Brain microvascular endothelial cell (primary cell): Measurements from ENCODE around the gene UCKL1.

ENCODE experiments used
- DNase-seq: peaks from one replicate; pipeline ENCODE4 v3.0.0-alpha.2; 2020
- H3K27ac ChIP-seq: fragments of 250-450 bp; sonication (Bioruptor Pico); 2 replicates; pipeline ENCODE4 v1.5.1; 2020; ENCODE audit warnings: mild to moderate bottlenecking, moderate library complexity
- H3K27me3 ChIP-seq: fragments of 250-450 bp; sonication (Bioruptor Pico); replicated peaks from 2 replicates; pipeline ENCODE4 v1.5.1; 2020; ENCODE audit warnings: mild to moderate bottlenecking
- H3K36me3 ChIP-seq: fragments of 250-450 bp; sonication (Bioruptor Pico); replicated peaks from 2 replicates; pipeline ENCODE4 v1.5.1; 2020; ENCODE audit warnings: mild to moderate bottlenecking
- H3K4me3 ChIP-seq: 2 replicates; pipeline ENCODE4 v1.5.1; 2011; ENCODE audit warnings: low read depth, mild to moderate bottlenecking, control low read depth, low read length, moderate library complexity
- in situ Hi-C: cut with HindIII; loops from 2 replicates; pipeline ENCODE4 v1.10.0; 2017; ENCODE audit warnings: low sequenced_read_pairs, low pct_ligation_motif_present
- TF ChIP-seq, protein P1 (sequence below): IDR thresholded peaks from 2 replicates; pipeline ENCODE4 v1.5.1; 2011; ENCODE audit warnings: low read depth, mild to moderate bottlenecking, moderate library complexity, low read length, control low read depth, inconsistent platforms; ENCODE audit errors: missing control alignments

The UCKL1 gene

DNA sequence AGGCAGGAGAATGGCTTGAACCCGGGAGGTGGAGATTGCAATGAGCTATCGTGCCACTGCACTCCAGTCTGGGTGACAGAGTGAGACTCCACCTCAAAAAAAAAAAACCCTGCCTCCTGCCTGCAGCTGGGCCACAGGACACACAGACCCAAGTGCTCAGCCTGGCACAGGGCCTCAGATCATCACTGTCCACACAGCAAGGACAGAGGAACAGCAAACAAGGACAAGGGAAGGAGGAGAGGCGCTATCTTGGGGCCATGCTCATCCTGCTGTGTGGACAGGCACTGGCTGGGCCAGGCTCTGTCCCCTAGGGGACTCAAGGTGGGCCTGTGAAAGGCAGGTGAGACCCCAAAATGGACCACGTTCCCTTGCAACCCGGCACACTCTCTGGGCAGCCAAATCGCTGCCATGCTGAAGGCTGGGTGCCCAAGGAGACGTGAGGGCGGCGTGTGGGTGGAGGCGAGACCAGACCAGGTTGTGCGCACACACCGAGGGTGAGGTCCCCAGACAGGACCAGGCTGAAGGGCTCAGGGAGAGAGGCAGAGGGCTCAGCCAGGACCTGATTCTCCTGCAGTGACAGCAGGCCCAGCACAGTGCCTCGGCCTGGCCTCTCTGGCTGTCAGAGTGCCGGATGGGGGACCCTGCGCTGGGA is 9.1 kb downstream of the UCKL1 start:
- H3K36me3 ChIP-seq, result peaks cover 33% of the 10 kb centered on the region

DNA sequence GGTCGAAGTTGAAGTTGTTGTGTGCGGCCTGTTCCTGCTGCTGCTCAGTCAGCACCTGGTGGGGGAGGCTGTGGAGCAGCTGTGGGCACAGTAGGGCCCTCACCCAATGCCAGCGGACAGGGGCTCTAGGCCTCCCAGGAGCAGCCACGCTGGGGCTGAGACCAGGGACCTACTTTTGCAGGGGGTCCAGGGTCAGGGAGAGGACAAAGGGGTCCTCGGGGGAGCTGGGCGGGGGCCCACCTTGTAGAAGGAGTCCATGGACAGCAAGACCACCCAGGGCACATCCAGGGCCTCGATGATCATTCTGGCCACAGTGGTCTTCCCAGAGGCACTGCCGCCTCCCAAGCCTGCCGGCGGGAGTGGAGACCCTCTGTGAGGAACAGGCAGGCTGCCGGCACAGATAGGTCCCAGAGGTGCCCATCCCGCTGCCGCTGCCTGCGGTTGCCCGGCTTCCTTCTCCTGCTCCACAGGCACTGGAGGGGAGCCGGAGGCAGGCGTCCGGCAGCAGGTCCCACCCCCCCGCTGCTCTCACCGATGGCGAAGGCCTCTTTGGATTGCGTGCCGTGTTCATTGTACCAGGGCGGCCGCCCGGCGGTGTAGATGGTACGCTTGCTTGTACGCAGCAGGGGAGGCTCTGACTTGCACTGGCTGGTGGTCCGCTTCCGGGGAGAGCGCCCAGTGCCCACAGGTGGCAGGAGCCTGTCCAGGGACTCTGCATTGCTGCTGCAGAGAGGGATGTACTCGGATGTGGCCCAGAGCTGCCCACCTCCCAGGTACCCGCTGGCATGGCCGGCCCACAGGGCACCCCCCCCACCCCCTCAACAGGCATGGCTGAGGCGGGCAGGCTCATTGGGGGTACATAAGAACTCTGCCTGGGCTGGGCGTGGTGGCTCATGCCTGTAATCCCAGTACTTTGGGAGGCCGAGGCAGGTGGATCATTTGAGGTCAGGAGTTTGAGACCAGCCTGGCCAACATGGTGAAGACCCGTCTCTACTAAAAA is 10.0 kb downstream of the UCKL1 start:
- no peak overlapping the region for H3K27ac ChIP-seq
- TF ChIP-seq, protein P1, sequence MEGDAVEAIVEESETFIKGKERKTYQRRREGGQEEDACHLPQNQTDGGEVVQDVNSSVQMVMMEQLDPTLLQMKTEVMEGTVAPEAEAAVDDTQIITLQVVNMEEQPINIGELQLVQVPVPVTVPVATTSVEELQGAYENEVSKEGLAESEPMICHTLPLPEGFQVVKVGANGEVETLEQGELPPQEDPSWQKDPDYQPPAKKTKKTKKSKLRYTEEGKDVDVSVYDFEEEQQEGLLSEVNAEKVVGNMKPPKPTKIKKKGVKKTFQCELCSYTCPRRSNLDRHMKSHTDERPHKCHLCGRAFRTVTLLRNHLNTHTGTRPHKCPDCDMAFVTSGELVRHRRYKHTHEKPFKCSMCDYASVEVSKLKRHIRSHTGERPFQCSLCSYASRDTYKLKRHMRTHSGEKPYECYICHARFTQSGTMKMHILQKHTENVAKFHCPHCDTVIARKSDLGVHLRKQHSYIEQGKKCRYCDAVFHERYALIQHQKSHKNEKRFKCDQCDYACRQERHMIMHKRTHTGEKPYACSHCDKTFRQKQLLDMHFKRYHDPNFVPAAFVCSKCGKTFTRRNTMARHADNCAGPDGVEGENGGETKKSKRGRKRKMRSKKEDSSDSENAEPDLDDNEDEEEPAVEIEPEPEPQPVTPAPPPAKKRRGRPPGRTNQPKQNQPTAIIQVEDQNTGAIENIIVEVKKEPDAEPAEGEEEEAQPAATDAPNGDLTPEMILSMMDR, result no peak
- H3K27me3 ChIP-seq, result no peaks in the 10 kb centered on the region
- no peak for DNase-seq
- no peak overlapping the region for H3K4me3 ChIP-seq
- in situ Hi-C loops, result no loop called here
- peaks cover 33% of the 10 kb centered on the region for H3K36me3 ChIP-seq

More for the DNA sequence above, 9.1 kb downstream of the UCKL1 start:
- TF ChIP-seq, protein P1, result no peak
- in situ Hi-C loops, result no loop called here
- Histone ChIP-seq H3K27ac (no peak overlapping the region), H3K27me3 (no peaks in the 10 kb centered on the region), H3K4me3 (no peak overlapping the region)
- no peak for DNase-seq

DNA sequence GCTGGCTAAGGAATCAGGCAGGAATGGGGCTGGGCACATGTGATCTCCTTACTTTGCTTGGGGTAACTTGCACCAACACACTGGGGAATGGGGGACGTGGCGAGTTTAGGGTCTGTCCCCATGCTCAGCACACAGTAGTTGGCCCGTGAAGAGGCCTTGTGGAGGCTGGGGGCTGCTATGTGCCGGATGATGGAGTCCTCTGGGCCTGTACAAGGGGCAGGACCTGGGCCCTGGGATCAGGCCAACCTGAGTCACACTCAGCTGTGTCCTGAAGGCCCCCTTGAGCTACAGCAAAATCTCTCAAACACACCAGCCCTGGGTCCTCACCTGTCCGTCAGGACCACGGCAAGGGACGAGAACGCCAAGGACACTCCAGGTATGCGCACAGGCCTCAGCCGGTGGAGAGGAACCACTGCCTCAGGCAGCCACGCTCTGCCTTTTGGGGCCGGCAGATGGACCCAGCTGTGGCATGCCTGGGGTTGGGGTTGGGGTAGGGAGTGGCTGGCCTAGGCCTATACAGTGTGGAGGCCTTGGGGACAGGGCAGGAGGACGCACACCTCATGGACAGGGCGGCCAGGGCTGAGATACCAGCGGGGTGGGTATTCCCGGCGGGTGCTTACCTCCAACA is 11.1 kb downstream of the UCKL1 start:
- H3K27me3 ChIP-seq, result no peaks in the 10 kb centered on the region
- TF ChIP-seq, protein P1, result no peak
- DNase-seq, result no peak
- H3K4me3 ChIP-seq, result no peak overlapping the region
- peaks cover 42% of the 10 kb centered on the region for H3K36me3 ChIP-seq
- in situ Hi-C loops, result no loop called here
- H3K27ac ChIP-seq, result no peak overlapping the region

DNA sequence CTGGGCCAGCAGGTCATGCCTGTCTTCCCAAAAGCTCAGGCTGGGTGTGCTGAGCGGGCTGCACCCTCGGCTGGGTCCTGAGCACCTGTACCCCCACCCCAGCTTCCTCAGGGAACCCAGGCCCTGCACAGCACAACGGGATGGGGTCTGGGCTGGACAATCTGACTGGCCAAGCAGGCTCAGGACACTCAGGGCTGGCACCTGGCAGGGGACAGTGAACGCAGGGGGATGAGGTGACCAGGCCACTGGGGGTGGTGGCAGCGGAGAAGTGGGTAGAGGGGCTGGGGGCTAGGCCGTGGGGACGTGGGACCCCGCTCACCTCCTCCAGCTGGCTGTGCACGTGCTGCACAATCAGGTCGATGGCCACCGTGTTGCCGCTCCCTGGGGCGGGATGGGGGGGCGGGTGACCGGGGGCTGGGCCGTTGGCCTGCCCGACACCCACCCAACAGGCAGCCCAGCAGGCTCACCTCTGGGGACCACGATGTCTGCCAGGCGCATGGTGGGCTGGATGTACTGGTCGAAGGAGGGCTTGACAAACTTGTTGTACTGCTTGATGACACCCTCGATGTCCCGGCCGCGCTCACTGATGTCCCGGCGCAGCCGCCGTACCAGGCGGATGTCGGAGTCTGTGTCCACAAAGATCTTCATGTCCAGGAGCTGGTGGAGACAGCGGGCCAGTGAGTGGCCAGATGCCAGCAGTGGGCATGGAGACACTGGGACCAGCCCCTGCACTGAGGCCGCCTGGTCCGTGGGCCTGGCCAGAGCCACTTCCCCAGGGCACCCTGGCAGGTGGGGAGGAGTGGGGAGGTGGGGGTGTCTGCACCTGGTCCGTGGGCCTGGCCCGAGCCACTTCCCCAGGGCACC is 11.9 kb downstream of the UCKL1 start:
- in situ Hi-C loops, result no loop called here
- Histone ChIP-seq H3K27me3 (no peaks in the 10 kb centered on the region), H3K36me3 (peaks cover 46% of the 10 kb centered on the region), H3K4me3 (no peak overlapping the region), H3K27ac (no peak overlapping the region)
- TF ChIP-seq, protein P1, result no peak
- DNase-seq, result no peak

DNA sequence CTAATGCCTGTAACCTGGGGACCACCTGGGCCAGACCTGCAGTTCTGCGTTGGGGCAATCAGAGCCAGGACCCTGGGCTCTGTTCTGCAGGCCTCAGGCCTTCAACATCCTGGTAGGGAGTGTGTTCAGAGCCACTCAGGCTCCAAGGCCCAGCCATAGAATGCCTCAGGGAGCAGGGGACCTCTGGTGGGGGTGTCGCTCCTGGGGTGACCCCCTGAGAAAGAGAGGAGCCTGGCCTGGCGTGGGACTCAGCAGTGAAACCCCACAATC is 12.5 kb downstream of the UCKL1 start:
- H3K27ac ChIP-seq, result no peak overlapping the region
- in situ Hi-C loops, result no loop called here
- DNase-seq, result no peak
- peaks cover 49% of the 10 kb centered on the region for H3K36me3 ChIP-seq
- TF ChIP-seq, protein P1, result no peak
- no peaks in the 10 kb centered on the region for H3K27me3 ChIP-seq
- H3K4me3 ChIP-seq, result no peak overlapping the region
